Measurements from ENCODE around the gene SLC39A10.

Gene SLC39A10

DNA sequence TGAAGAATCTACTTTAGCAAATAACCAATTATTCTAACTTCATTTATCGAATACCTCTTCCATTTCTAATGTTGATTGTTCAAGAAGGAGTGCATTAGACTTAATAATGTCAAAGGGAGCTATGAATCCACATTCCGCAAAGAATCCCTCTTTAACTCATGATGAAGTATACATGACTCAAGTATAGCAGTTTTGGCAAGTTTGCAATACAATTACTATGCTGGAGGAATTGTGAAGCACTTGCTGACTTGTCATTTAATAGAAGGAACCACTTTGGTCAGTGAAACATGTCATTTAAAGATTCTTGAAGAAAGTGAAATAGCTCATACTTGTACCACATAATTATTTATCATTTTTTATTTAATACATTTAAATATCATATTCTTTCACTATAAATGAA is 125.1 kb downstream of the SLC39A10 start:
- no peak for DNase-seq (ENCODE audit: extremely low read depth, low read depth)
- TF ChIP-seq, protein P1, sequence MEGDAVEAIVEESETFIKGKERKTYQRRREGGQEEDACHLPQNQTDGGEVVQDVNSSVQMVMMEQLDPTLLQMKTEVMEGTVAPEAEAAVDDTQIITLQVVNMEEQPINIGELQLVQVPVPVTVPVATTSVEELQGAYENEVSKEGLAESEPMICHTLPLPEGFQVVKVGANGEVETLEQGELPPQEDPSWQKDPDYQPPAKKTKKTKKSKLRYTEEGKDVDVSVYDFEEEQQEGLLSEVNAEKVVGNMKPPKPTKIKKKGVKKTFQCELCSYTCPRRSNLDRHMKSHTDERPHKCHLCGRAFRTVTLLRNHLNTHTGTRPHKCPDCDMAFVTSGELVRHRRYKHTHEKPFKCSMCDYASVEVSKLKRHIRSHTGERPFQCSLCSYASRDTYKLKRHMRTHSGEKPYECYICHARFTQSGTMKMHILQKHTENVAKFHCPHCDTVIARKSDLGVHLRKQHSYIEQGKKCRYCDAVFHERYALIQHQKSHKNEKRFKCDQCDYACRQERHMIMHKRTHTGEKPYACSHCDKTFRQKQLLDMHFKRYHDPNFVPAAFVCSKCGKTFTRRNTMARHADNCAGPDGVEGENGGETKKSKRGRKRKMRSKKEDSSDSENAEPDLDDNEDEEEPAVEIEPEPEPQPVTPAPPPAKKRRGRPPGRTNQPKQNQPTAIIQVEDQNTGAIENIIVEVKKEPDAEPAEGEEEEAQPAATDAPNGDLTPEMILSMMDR (IDR thresholded peaks at IDR 0.05; ENCODE audit: low read depth, low read length) = no peak
